ENCODE results near the gene IFNAR1.

GRCh38 chr21:33377221-33377920, 52.6 kb downstream of the IFNAR1 start:
- TF ChIP-seq, protein P1, sequence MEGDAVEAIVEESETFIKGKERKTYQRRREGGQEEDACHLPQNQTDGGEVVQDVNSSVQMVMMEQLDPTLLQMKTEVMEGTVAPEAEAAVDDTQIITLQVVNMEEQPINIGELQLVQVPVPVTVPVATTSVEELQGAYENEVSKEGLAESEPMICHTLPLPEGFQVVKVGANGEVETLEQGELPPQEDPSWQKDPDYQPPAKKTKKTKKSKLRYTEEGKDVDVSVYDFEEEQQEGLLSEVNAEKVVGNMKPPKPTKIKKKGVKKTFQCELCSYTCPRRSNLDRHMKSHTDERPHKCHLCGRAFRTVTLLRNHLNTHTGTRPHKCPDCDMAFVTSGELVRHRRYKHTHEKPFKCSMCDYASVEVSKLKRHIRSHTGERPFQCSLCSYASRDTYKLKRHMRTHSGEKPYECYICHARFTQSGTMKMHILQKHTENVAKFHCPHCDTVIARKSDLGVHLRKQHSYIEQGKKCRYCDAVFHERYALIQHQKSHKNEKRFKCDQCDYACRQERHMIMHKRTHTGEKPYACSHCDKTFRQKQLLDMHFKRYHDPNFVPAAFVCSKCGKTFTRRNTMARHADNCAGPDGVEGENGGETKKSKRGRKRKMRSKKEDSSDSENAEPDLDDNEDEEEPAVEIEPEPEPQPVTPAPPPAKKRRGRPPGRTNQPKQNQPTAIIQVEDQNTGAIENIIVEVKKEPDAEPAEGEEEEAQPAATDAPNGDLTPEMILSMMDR (IDR thresholded peaks at IDR 0.05; ENCODE audit: insufficient read depth, low read length, poor library complexity, severe bottlenecking) = no peak
- TF ChIP-seq EZH2phosphoT487 (conservative IDR thresholded peaks at IDR 0.05; ENCODE audit: low read length) = no peak
